Bronchial epithelial cell (primary cell): ENCODE measurements around the gene SLC36A1. TPM values are rescaled to one million over a fixed set of nuclear protein-coding genes. Genes with fewer than 3 reads are reported as not detected.
A peak's percentile ranks its signal among the peaks of the same experiment; 100 is the strongest.

Source experiments
- DNase-seq: peaks from one replicate; pipeline ENCODE4 v3.0.0-alpha.2; 2010; ENCODE audit warnings: low read depth
- FAIRE-seq: peaks from 2 replicates; lab custom pipeline; 2011; peaks lifted over from hg19 to GRCh38; lab: Jason Lieb, UNC
- H3K27me3 ChIP-seq: 2 replicates; pipeline ENCODE4 v1.5.1; 2011; ENCODE audit warnings: low read length; ENCODE audit not compliant: control insufficient read depth, insufficient read depth
- H3K36me3 ChIP-seq: 2 replicates; pipeline ENCODE4 v1.5.1; 2011; ENCODE audit warnings: low read length; ENCODE audit not compliant: control insufficient read depth, insufficient read depth
- H3K4me3 ChIP-seq: 2 replicates; pipeline ENCODE4 v1.5.1; 2011; ENCODE audit warnings: mild to moderate bottlenecking, low read depth, low read length, control low read depth
- CTCF ChIP-seq: IDR thresholded peaks from 2 replicates; pipeline ENCODE4 v1.5.1; 2011; ENCODE audit warnings: mild to moderate bottlenecking, moderate library complexity, low read length, control low read depth, inconsistent platforms; ENCODE audit not compliant: insufficient read depth, severe bottlenecking
- total RNA-seq: library from RNA; depleted of rRNA; stranded (reverse); fragments of >200 nt; gene quantifications from 2 replicates; pipeline ENCODE4 v1.2.1, GENCODE V29; 2014

SLC36A1 gene
- total RNA-seq, 1 donor from 2014 or later: 4.5 TPM

- FAIRE-seq (no peak), DNase-seq (no peak)
- Histone ChIP-seq H3K4me3 (no peak overlapping the region), H3K36me3 (peaks cover 6% of the 10 kb centered on the region), H3K27me3 (no peaks in the 10 kb centered on the region)
- no peak for TF ChIP-seq CTCF
Observed at GRCh38 chr5:151470439-151470838, 23.0 kb downstream of the SLC36A1 start.

DNA sequence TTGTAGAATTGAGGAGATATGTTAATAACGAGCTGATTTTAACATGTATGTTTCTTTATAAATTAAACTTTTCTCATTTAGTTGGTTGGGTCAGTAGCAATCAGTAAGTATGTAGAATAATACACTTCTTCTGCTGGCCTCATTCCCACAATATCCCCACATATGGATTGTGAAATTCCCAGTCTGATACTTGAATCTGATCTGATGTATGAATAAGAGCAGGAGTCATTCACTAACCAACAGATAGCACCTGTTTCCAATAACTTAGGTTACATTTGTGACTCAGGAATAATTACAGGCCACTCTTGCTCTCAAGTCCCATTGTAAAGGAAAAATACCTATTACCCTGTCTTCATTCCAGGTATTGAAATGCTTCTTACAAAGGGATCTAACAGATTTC, 23.9 kb downstream of the SLC36A1 start:
- no peaks in the 10 kb centered on the region for H3K27me3 ChIP-seq
- no peak overlapping the region for H3K4me3 ChIP-seq
- DNase-seq (no peak), FAIRE-seq (no peak)
- H3K36me3 ChIP-seq: peaks cover 6% of the 10 kb centered on the region
- no peak for TF ChIP-seq CTCF

- DNase-seq (no peak), FAIRE-seq (no peak)
- no peak overlapping the region for H3K4me3 ChIP-seq
- H3K36me3 ChIP-seq: peaks cover 9% of the 10 kb centered on the region
- TF ChIP-seq CTCF: no peak
- H3K27me3 ChIP-seq: no peaks in the 10 kb centered on the region
Observed at GRCh38 chr5:151474799-151475198, 27.4 kb downstream of the SLC36A1 start.

DNA sequence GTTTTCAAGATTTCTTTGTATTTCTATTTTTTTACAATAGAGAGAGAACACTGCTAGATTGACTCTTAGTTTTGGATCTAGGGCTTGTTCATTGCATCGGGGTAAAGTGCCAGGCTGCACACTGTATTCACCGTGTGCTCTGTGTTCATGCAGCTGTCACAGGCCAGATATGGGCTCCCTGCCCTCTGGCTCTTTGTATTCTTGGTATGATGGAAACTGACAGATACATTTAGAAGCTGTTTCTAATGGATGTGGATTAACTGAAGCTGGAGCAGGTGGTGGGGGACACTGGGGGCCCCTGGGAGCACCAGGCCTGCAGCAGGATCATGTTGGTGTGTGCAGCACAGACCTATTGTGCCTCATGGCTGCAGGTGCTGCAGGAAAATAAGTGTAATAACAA, 28.0 kb downstream of the SLC36A1 start:
- H3K27me3 ChIP-seq: no peaks in the 10 kb centered on the region
- FAIRE-seq (no peak), DNase-seq (no peak)
- H3K36me3 ChIP-seq: peaks cover 9% of the 10 kb centered on the region
- no peak for TF ChIP-seq CTCF
- H3K4me3 ChIP-seq: no peak overlapping the region

DNA sequence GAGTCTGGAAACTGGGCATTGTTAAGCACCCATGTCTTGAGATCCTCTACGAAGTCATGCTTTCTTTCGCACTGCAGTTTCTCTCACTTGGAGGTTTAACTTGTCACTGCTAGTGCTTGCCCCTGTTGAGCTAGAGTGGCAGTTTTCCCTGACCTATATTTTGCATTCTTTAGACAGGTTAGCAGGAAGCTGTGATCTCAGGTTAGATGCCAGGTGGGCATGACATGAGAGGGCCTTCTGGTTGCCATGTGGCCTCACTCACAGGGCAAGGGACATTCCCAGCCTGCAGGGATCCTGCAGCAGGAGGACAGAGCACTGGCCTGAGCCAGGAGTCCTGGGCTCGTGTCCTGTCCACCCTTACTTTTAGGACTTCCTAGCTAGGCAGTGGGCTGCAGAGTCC, 28.6 kb downstream of the SLC36A1 start:
- DNase-seq (no peak), FAIRE-seq (no peak)
- no peak for TF ChIP-seq CTCF
- Histone ChIP-seq H3K27me3 (no peaks in the 10 kb centered on the region), H3K4me3 (no peak overlapping the region), H3K36me3 (peaks cover 9% of the 10 kb centered on the region)

- no peak for TF ChIP-seq CTCF
- H3K36me3 ChIP-seq: peaks cover 9% of the 10 kb centered on the region
- no peak overlapping the region for H3K4me3 ChIP-seq
- no peaks in the 10 kb centered on the region for H3K27me3 ChIP-seq
- peak; percentile 23 for DNase-seq
- FAIRE-seq: peak; percentile 7
Observed at GRCh38 chr5:151477101-151477500, 29.7 kb downstream of the SLC36A1 start.
